K562 (cell line): ENCODE data around the gene ITGA1. TPM values are rescaled to one million over a fixed set of nuclear protein-coding genes. Genes with fewer than 3 reads are reported as not detected.

ENCODE experiments used
- ATAC-seq: fragments of 200-7000 bp; cut with Tn5 transposase; 3 replicates; pipeline ENCODE4 v1.9.1; 2020; ENCODE audit warnings: moderate library complexity
- BruUV-seq: library from RNA; stranded (reverse); fragments of 400-500 nt; replicated peaks from 2 replicates; lab custom pipeline; 2021; lab: Mats Ljungman, UMichigan
- CTCF ChIA-PET: fragments of 300-600 bp; formaldehyde crosslinking; extraction: SDS; loops from one replicate; lab custom pipeline; 2021; ENCODE audit warnings: low intra/inter-chr PET ratio; lab: Yijun Ruan, JAX
- POLR2A ChIA-PET: fragments of 300-600, 350-650 bp; sonication (Branson Sonifier 250); formaldehyde crosslinking; extraction: SDS; loops from one replicate; lab custom pipeline; 2021; ENCODE audit warnings: antibody characterized with exemption, inconsistent platforms; lab: Yijun Ruan, JAX
- DNase-seq, 4 experiments: peaks; one replicate each; pipeline versions ENCODE4 v3.0.0 to v3.0.0-alpha.2; 2011 to 2018; ENCODE audit warnings: low spot score in 3 of 4, mixed read lengths in 3 of 4; ENCODE audit errors: extremely low read depth in 1 of 4
- FAIRE-seq: peaks from 2 replicates; lab custom pipeline; 2011; peaks lifted over from hg19 to GRCh38; lab: Jason Lieb, UNC
- H2AFZ ChIP-seq: 2 replicates; pipeline ENCODE4 v1.6.0; 2011; ENCODE audit warnings: low read depth, low read length, control low read depth, inconsistent platforms
- H3K27ac ChIP-seq: fragments of 200-600 bp; 3 replicates; pipeline ENCODE4 v1.8.0; 2011; ENCODE audit warnings: low read depth, mild to moderate bottlenecking, control low read depth, inconsistent platforms, low read length, moderate library complexity, mixed read lengths; ENCODE audit errors: extremely low read depth
- H3K27me3 ChIP-seq, 2 experiments: fragments of 300-600 bp in 1 of 2; 2 replicates in 1 of 2; 3 replicates in 1 of 2; pipeline versions ENCODE4 v1.6.0 to v1.8.0; 2011; ENCODE audit warnings: inconsistent platforms in 2 of 2, low read length in 2 of 2, mild to moderate bottlenecking in 1 of 2, mixed read lengths in 1 of 2, moderate library complexity in 1 of 2; ENCODE audit not compliant: control insufficient read depth in 2 of 2, insufficient read depth in 2 of 2
- H3K36me3 ChIP-seq: fragments of 300-600 bp; 3 replicates; pipeline ENCODE4 v1.8.0; 2011; ENCODE audit warnings: mild to moderate bottlenecking, low read length, inconsistent platforms; ENCODE audit not compliant: control insufficient read depth, insufficient read depth
- H3K4me1 ChIP-seq, 2 experiments: fragments of 200-600 bp in 1 of 2; replicated peaks in 1 of 2; 2 replicates in 1 of 2; 3 replicates in 1 of 2; pipeline versions ENCODE4 v1.5.1 to v1.8.0; 2011; ENCODE audit warnings: inconsistent platforms in 2 of 2, low read length in 2 of 2, mild to moderate bottlenecking in 1 of 2, mixed read lengths in 1 of 2, moderate library complexity in 1 of 2; ENCODE audit not compliant: control insufficient read depth in 2 of 2, insufficient read depth in 2 of 2
- H3K4me2 ChIP-seq: 2 replicates; pipeline ENCODE4 v1.6.1; 2011; ENCODE audit warnings: low read length, control low read depth, inconsistent platforms, mixed read lengths; ENCODE audit not compliant: insufficient read depth
- H3K4me3 ChIP-seq: fragments of 200-600 bp; sonication (generic), shearing (Covaris generic); 2 replicates; pipeline ENCODE4 v1.5.1; 2016; ENCODE audit warnings: control low read depth, inconsistent platforms
- H3K79me2 ChIP-seq: fragments of 200-600 bp; 3 replicates; pipeline ENCODE4 v1.8.0; 2011; ENCODE audit warnings: low read length, inconsistent platforms; ENCODE audit not compliant: control insufficient read depth, insufficient read depth
- H3K9ac ChIP-seq, 2 experiments: 2 replicates each; pipeline versions ENCODE4 v1.6.0 to v1.6.1; 2011; ENCODE audit warnings: low read depth in 2 of 2, low read length in 2 of 2, control low read depth in 1 of 2, inconsistent platforms in 1 of 2, mild to moderate bottlenecking in 1 of 2, mixed read lengths in 1 of 2; ENCODE audit not compliant: insufficient read depth in 1 of 2
- H3K9me1 ChIP-seq: one replicate; pipeline ENCODE4 v1.6.0; 2011; ENCODE audit warnings: inconsistent platforms, mild to moderate bottlenecking, low read length, moderate library complexity; ENCODE audit not compliant: control insufficient read depth, insufficient read depth
- H3K9me3 ChIP-seq: replicated peaks from 2 replicates; pipeline ENCODE4 v1.5.1; 2011; ENCODE audit warnings: low read depth, low read length, inconsistent platforms; ENCODE audit not compliant: control insufficient read depth, insufficient read depth
- H4K20me1 ChIP-seq: replicated peaks from 2 replicates; pipeline ENCODE4 v1.6.1; 2011; ENCODE audit warnings: low read length, inconsistent platforms, mixed read lengths; ENCODE audit not compliant: control insufficient read depth, insufficient read depth
- FOXJ3 ChIP-seq: sonication (generic); formaldehyde crosslinking; IDR thresholded peaks from 2 replicates; pipeline ENCODE4 v1.4.0; 2020; ENCODE audit warnings: mild to moderate bottlenecking, missing genetic modification reagents
- GABPA ChIP-seq: fragments of 200-800 bp; sonication (Bioruptor generic); conservative IDR thresholded peaks from 2 replicates; pipeline ENCODE4 v1.6.1; 2016; ENCODE audit warnings: low read depth, missing genetic modification characterization, missing compliant biosample characterization
- HDGF ChIP-seq: fragments of 450-650 bp; IDR thresholded peaks from 2 replicates; pipeline ENCODE4 v1.6.1; 2016
- MBD1 ChIP-seq: fragments of 250-450 bp; sonication (Bioruptor Pico); IDR thresholded peaks from 2 replicates; pipeline ENCODE4 v1.8.0; 2022; ENCODE audit warnings: inconsistent platforms
- MCM5 ChIP-seq: fragments of 450-650 bp; IDR thresholded peaks from 2 replicates; pipeline ENCODE4 v1.6.1; 2016; ENCODE audit warnings: low read depth
- NR3C1 ChIP-seq: sonication (generic); formaldehyde crosslinking; IDR thresholded peaks from 2 replicates; pipeline ENCODE4 v1.8.1; 2022; ENCODE audit warnings: missing genetic modification reagents
- PRPF4 ChIP-seq: fragments of 200-400 bp; formaldehyde crosslinking; IDR thresholded peaks from one replicate; pipeline ENCODE4 v1.6.1; 2017; ENCODE audit warnings: low read length, low read depth, mild to moderate bottlenecking; ENCODE audit not compliant: insufficient read depth, poor library complexity, severe bottlenecking
- RUNX1 ChIP-seq: sonication (generic); IDR thresholded peaks from 2 replicates; pipeline ENCODE4 v1.6.1; 2016; ENCODE audit warnings: antibody characterized with exemption, low read depth
- SETDB1 ChIP-seq: IDR thresholded peaks from one replicate; pipeline ENCODE4 v1.6.1; 2012; ENCODE audit warnings: low read length, control low read depth, inconsistent platforms
- SMAD2 ChIP-seq: fragments of 150-350 bp; IDR thresholded peaks from 2 replicates; pipeline ENCODE4 v1.6.1; 2014; ENCODE audit warnings: low read depth, mild to moderate bottlenecking, low read length
- THAP12 ChIP-seq: fragments of 250-450 bp; sonication (Bioruptor Pico); IDR thresholded peaks from 2 replicates; pipeline ENCODE4 v1.9.0; 2021; ENCODE audit warnings: mild to moderate bottlenecking, inconsistent platforms
- WGBS: fragments of 100-300 bp; shearing (Covaris generic); methylation state at CpG from one replicate; pipeline ENCODE4 v1.1.6; 2016; ENCODE audit warnings: low coverage, mixed read lengths; ENCODE audit not compliant: insufficient coverage; ENCODE audit errors: missing lambda C conversion rate; 5-methylcytosine and 5-hydroxymethylcytosine counted together
- in situ Hi-C: fragments of 300-500 bp; cut with MboI; formaldehyde crosslinking; loops from 4 replicates; pipeline ENCODE4 v1.15.0; 2018; ENCODE audit warnings: inconsistent platforms, mixed read lengths
- intact Hi-C: fragments of 100-400 bp; cut with micrococcal nuclease; formaldehyde crosslinking; loops from 2 replicates; pipeline ENCODE4 v1.14.2; 2022
- polyA plus RNA-seq, 8 experiments: library from polyadenylated mRNA; depleted of rRNA in 4 of 8; stranded (reverse) in 5 of 8; unstranded in 3 of 8; fragments of >200 nt; fragmentation: Nextera tagmentation in 2 of 8; fragmentation: Illumina TruSeq in 1 of 8; extraction: Ambion mirVana in 2 of 8; extraction: Trizol in 1 of 8; gene quantifications; 2 replicates each; pipeline versions ENCODE4 v1.2.1 to v1.2.3, GENCODE V29; 2011 to 2014; ENCODE audit warnings: inconsistent platforms in 1 of 8, missing spikeins in 1 of 8
- total RNA-seq, 7 experiments: library from RNA; depleted of rRNA in 6 of 7; stranded (reverse); fragments of >200 nt in 6 of 7; fragmentation: Illumina TruSeq in 2 of 7; extraction: Trizol in 2 of 7; gene quantifications; 2 replicates each; pipeline versions ENCODE4 v1.2.1 to v1.2.3, GENCODE V29; 2011 to 2021; ENCODE audit warnings: low replicate concordance in 1 of 7

Gene ITGA1
- total and polyA plus RNA-seq, 9 of the 15 experiments (the other 6 are each of a cell fraction or from before 2014, with no cell fraction given) = 0.04 to 0.22 TPM; not detected in 7

- TF ChIP-seq SETDB1 (no peak), SMAD2 (no peak)
- TF ChIP-seq, all 486 proteins: peak for 0
Measured at GRCh38 chr5:52767766-52768480, 19.8 kb upstream of the ITGA1 start (continued).

- intact Hi-C loops = no loop called here
- Histone ChIP-seq H2AFZ (no peak overlapping the region), H3K27ac (no peak overlapping the region), H3K9me3 (no peaks in the 10 kb centered on the region), H3K4me1 (no peaks in the 10 kb centered on the region), H4K20me1 (no peaks in the 10 kb centered on the region), H3K9ac (no peak overlapping the region), H3K36me3 (no peaks in the 10 kb centered on the region), H3K4me3 (no peak overlapping the region), H3K9me1 (no peaks in the 10 kb centered on the region), H3K79me2 (no peaks in the 10 kb centered on the region), H3K4me2 (no peak overlapping the region), H3K27me3 (no peaks in the 10 kb centered on the region)
- no peak for ATAC-seq
- TF ChIP-seq FOXJ3 (CRISPR knock-in tag) (no peak), GABPA (no peak), MCM5 (no peak), THAP12 (no peak), RUNX1 (no peak), PRPF4 (no peak), HDGF (no peak), MBD1 (CRISPR knock-in tag) (no peak), NR3C1 (CRISPR knock-in tag) (no peak)
- no peak for FAIRE-seq
- in situ Hi-C loops = no loop called here
- ChIA-PET CTCF (no interaction called here), POLR2A (no interaction called here)
- BruUV-seq = no TSS peak
- 0% methylated on average over 5 of the region's 5 CpGs for WGBS
- DNase-seq = no peak
Measured at GRCh38 chr5:52769061-52769460, 18.7 kb upstream of the ITGA1 start.
